ENCODE results near the gene EEFSEC.

EEFSEC gene

DNA sequence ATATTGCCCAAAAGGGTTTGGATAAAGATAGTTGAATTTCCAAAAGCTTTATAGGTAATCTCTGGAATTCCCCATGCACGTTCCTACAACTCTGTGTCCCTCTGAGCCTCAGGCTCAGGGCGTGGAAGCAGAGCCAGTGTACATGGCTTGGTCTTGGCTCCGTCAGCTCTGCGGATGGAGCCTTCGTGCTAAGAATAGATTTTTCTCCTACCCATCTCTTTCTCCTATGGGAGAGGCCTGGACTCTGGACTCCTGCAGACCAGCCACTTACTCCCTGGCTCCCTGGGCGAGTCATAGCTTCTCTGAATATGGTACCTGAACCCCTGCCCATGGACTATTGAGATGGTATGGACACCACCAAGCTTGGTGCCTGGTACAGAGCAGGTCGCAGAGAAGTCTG lies 99.9 kb downstream of the EEFSEC start:
- Histone ChIP-seq H3K36me3 (ENCODE audit: control insufficient read depth, insufficient read depth, low read length) (peaks cover 2% of the 10 kb centered on the region), H3K27me3 (replicated peaks; ENCODE audit: control insufficient read depth, insufficient read depth, low read length) (no peaks in the 10 kb centered on the region), H3K4me3 (replicated peaks; ENCODE audit: low read depth, low read length) (no peak overlapping the region)
- TF ChIP-seq, protein P1, sequence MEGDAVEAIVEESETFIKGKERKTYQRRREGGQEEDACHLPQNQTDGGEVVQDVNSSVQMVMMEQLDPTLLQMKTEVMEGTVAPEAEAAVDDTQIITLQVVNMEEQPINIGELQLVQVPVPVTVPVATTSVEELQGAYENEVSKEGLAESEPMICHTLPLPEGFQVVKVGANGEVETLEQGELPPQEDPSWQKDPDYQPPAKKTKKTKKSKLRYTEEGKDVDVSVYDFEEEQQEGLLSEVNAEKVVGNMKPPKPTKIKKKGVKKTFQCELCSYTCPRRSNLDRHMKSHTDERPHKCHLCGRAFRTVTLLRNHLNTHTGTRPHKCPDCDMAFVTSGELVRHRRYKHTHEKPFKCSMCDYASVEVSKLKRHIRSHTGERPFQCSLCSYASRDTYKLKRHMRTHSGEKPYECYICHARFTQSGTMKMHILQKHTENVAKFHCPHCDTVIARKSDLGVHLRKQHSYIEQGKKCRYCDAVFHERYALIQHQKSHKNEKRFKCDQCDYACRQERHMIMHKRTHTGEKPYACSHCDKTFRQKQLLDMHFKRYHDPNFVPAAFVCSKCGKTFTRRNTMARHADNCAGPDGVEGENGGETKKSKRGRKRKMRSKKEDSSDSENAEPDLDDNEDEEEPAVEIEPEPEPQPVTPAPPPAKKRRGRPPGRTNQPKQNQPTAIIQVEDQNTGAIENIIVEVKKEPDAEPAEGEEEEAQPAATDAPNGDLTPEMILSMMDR (IDR thresholded peaks at IDR 0.05; ENCODE audit: insufficient read depth, low read length, poor library complexity, severe bottlenecking) = no peak
- DNase-seq (ENCODE audit: extremely low read depth, insufficient read length) = no peak

DNA sequence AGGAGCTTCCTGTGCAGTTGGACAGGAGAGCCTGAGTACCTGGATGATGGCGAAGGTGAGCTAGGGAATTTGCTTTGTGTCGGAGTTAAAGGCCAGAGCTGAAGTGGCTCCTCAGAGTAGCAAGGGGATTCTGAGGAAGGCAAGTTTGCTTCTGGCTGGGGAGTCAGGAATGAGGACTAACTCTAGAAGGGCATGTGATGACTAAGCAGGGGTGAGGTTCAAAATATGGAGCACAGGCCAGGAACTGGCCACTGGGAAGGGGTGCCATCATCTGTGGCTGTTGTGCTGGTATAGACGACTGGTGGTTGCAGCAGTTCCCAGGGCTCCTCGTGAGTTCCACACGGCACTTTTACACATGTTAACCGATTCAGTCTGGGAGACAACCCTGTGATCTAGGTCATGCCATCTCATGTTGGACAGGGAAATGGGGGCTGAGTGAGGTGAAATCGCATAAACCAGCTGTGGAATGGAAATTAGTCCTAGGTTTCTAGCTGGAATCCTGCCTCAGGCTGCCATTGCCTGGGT lies 100.8 kb downstream of the EEFSEC start:
- DNase-seq (ENCODE audit: extremely low read depth, insufficient read length) = no peak

GRCh38 chr3:128254967-128255366 lies 101.7 kb downstream of the EEFSEC start:
- no peaks in the 10 kb centered on the region for H3K27me3 ChIP-seq (replicated peaks; ENCODE audit: control insufficient read depth, insufficient read depth, low read length)
- H3K36me3 ChIP-seq (ENCODE audit: control insufficient read depth, insufficient read depth, low read length) = peaks cover 2% of the 10 kb centered on the region
- DNase-seq (ENCODE audit: extremely low read depth, insufficient read length) = no peak
- TF ChIP-seq, protein P1 (IDR thresholded peaks at IDR 0.05; ENCODE audit: insufficient read depth, low read length, poor library complexity, severe bottlenecking) = no peak
- H3K4me3 ChIP-seq (replicated peaks; ENCODE audit: low read depth, low read length) = no peak overlapping the region

More for the DNA sequence above, 100.8 kb downstream of the EEFSEC start:
- TF ChIP-seq, protein P1 (IDR thresholded peaks at IDR 0.05; ENCODE audit: insufficient read depth, low read length, poor library complexity, severe bottlenecking) = no peak
- peaks cover 2% of the 10 kb centered on the region for H3K36me3 ChIP-seq (ENCODE audit: control insufficient read depth, insufficient read depth, low read length)
- H3K4me3 ChIP-seq (replicated peaks; ENCODE audit: low read depth, low read length) = no peak overlapping the region
- H3K27me3 ChIP-seq (replicated peaks; ENCODE audit: control insufficient read depth, insufficient read depth, low read length) = no peaks in the 10 kb centered on the region

- Histone ChIP-seq H3K4me3 (replicated peaks; ENCODE audit: low read depth, low read length) (no peak overlapping the region), H3K27me3 (replicated peaks; ENCODE audit: control insufficient read depth, insufficient read depth, low read length) (no peaks in the 10 kb centered on the region), H3K36me3 (ENCODE audit: control insufficient read depth, insufficient read depth, low read length) (peaks cover 2% of the 10 kb centered on the region)
- DNase-seq (ENCODE audit: extremely low read depth, insufficient read length) = no peak
- TF ChIP-seq, protein P1 (IDR thresholded peaks at IDR 0.05; ENCODE audit: insufficient read depth, low read length, poor library complexity, severe bottlenecking) = no peak
Measured at GRCh38 chr3:128256131-128256530, 102.8 kb downstream of the EEFSEC start.

DNA sequence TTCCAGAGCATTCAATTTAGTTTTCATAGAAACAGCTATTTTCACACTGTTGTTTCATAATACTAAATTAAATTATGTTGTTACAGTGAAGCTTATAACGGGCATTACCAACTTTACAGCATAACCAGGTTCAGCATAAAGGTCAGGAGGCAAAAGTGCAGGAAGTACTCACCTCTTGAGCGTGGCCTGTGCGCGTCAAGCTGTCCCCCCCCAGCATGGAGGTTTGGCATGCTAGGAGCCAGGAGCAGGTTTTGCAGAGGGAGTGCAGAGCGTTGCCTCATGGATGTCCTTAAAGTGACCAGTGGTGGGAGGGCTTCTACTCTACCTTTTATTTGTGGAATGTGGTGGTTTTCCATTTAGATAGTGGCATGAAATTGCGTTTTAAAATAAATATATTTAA lies 104.4 kb downstream of the EEFSEC start:
- Histone ChIP-seq H3K27me3 (replicated peaks; ENCODE audit: control insufficient read depth, insufficient read depth, low read length) (no peaks in the 10 kb centered on the region), H3K4me3 (replicated peaks; ENCODE audit: low read depth, low read length) (no peak overlapping the region), H3K36me3 (ENCODE audit: control insufficient read depth, insufficient read depth, low read length) (peaks cover 3% of the 10 kb centered on the region)
- DNase-seq (ENCODE audit: extremely low read depth, insufficient read length) = no peak
- TF ChIP-seq, protein P1 (IDR thresholded peaks at IDR 0.05; ENCODE audit: insufficient read depth, low read length, poor library complexity, severe bottlenecking) = no peak

DNA sequence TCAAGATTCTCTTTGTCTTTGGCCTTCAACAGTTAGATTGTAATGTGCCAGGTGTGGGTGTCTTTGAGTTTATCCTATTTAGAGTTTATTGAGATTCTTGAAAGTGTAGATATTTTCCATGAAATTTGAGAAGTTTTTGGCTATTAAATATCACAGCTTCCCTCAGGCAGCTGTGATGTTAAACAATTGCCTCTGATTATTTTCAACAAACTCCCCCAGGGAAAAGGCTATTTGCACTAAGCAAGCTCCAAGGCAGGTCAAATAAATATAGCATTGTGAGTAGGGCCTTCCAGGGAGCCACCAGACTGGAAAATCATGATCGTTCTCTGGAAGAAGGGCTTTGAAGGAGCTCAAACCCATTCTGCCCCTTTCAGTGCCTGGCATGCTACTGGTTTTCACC lies 107.0 kb downstream of the EEFSEC start:
- peaks cover 7% of the 10 kb centered on the region for H3K36me3 ChIP-seq (ENCODE audit: control insufficient read depth, insufficient read depth, low read length)
- DNase-seq (ENCODE audit: extremely low read depth, insufficient read length) = no peak
- TF ChIP-seq, protein P1 (IDR thresholded peaks at IDR 0.05; ENCODE audit: insufficient read depth, low read length, poor library complexity, severe bottlenecking) = no peak
- no peaks in the 10 kb centered on the region for H3K27me3 ChIP-seq (replicated peaks; ENCODE audit: control insufficient read depth, insufficient read depth, low read length)
- no peak overlapping the region for H3K4me3 ChIP-seq (replicated peaks; ENCODE audit: low read depth, low read length)
